HG03139 (cell line): Measurements from ENCODE around the gene CLEC2D.
"Not testable (repeated sequence)": the region's sequence is repeated elsewhere in the genome, so short reads cannot be mapped to it uniquely, and the experiment has no call there.

Experiments used
- ATAC-seq: cut with Tn5 transposase; IDR thresholded peaks from one replicate; pipeline ENCODE4 v1.9.1; 2021; ENCODE audit not compliant: unreplicated experiment

CLEC2D gene

DNA sequence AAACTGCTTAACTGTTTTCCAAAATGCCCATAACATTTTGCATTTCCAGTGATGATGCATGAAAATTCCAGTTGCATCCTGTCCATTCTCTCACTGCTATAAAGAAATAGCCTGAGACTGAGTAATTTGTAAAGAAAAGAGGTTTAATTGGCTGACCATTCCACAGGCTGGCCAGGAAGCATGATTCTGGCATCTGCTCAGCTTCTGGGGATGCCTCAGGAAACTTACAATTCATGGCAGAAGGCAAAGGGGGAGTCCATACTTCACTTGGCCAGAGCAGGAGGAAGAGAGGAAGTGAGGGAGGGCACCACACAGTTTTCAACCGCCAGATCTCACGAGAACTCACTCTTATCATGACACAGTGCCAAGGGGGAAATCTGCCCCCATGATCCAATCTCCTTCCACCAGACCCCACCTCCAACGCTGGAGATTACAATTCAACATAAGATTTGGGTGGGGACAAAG lies 18.2 kb upstream of the CLEC2D start:
- no peak for ATAC-seq

GRCh38 chr12:9660046-9660445 lies 9.5 kb upstream of the CLEC2D start:
- no peak for ATAC-seq

GRCh38 chr12:9661720-9662119 lies 7.8 kb upstream of the CLEC2D start:
- no peak for ATAC-seq

DNA sequence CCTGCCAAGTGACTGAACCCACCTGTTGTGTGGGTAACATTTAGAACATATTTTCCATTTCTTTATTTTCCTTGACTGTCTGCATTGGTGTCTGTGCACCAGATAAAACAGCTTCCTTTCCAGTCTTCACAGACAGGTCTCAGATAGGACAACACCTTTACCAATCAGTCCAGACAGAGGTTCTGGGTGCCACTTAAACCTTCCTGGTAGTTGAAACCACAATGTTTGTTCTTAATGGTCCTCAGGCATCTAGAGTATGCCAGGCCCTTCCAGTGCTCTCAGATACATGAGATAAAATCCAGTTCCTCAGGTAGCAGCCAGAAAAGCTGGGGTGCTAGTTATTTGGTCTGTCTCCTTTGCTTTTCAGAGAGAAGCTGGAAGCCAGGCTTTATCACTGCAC lies 7.0 kb upstream of the CLEC2D start:
- no peak for ATAC-seq

DNA sequence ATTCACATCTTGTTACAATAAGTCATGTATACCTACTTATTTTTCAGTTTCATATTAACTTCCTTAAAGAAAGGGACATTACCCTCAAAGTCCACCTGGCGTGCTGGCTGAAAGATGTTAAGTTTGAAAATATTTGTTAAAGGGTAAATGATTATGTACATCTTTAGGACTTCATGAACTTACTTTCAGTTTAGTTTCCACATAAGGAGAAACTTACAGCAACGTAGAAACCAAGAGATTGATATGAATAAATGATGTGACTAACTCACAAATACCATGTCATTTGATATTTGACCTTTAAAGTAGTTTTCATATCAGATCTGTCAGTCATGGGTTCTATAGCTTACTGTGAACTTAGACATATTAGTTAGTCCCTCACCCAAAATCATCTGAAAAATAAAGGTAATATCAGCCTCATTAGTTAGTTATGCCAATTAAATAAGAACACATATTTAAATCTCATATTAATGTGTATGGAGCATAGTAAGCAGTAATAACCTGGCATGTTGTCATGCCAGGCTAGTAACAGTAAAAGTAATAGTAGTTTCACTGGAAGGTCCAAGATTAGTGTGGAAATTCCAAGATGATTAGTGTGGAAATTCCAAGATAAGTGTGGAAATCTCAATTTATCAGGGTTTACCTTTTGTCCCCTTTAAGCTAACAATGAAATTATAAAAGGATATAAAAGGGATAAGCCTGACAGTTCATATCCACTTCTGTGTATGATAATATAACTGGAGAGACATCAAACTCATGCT lies 1.9 kb upstream of the CLEC2D start:
- peak; percentile 49 for ATAC-seq

- no peak for ATAC-seq
Measured at GRCh38 chr12:9668161-9669018, 1.1 kb upstream of the CLEC2D start.

GRCh38 chr12:9669019-9669326 lies 540 bp upstream of the CLEC2D start:
- ATAC-seq = no peak

- ATAC-seq = not testable (repeated sequence)
Measured at GRCh38 chr12:9672340-9672739, 2.8 kb downstream of the CLEC2D start.

GRCh38 chr12:9673404-9674225 lies 4.1 kb downstream of the CLEC2D start:
- ATAC-seq = peak; percentile 30

DNA sequence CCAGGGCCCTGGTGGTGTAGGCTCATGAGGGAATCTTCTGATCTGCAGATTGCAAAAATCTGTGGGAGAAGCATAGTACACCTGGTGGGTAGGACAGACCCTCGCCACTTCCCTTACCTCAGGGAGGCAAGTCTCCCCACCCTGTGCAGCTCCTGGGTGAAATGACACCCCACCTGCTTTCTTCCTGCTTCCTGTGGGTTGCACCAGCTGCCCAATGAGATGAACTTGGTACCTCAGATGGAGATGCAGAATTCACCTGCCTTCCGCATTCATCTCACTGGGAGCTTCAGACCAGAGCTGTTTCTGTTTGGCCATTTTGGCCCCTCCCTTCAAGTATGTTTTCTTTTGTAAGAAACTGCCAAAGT lies 4.7 kb downstream of the CLEC2D start:
- ATAC-seq = peak; percentile 17

DNA sequence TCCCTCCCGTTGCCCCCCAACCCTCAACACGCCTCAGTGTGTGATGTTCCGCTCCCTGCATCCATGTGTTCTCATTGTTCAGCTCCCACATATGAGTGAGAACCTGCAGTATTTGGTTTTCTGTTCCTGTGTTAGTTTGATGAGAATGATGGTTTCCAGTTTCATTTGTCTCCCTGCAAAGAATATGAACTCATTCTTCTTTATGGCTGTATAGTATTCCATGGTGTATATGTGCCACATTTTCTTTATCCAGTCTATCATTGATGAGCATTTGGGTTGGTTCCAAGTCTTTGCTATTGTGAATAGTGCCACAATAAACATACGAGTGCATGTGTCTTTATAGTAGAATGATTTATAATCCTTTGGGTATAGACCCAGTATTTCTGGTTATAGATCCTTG lies 13.0 kb downstream of the CLEC2D start:
- not testable (repeated sequence) for ATAC-seq

DNA sequence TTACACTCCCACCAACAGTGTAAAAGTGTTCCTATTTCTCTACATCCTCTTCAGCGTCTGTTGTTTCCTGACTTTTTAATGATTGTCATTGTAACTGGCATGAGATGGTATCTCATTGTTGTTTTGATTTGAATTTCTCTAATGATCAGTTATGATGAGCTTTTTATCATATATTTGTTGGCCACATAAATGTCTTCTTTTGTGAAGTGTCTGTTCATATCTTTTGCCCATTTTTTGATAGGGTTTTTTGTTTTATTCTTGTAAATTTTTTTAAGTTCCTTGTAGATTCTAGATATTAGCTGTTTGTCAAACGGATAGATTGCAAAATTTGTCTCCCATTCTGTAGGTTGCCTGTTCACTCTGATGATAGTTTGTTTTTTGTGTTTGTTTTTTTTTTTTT lies 13.4 kb downstream of the CLEC2D start:
- not testable (repeated sequence) for ATAC-seq

DNA sequence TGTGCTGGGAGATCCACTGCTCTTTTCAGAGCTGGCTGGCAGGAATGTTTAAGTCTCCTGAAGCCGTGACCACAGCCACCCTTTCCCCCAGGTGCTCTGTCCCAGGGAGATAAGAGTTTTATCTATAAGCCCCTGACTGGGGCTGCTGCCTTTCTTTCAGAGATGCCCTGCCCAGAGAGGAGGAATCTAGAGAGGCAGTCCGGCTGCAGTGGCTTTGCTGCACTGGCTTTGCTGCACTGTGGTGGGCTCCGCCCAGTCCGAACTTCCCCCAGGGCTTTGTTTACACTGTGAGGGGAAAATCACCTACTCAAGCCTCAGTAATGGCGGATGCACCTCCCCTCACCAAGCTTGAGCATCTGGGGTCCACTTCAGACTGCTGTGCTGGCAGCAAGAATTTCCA lies 15.9 kb downstream of the CLEC2D start:
- not testable (repeated sequence) for ATAC-seq

DNA sequence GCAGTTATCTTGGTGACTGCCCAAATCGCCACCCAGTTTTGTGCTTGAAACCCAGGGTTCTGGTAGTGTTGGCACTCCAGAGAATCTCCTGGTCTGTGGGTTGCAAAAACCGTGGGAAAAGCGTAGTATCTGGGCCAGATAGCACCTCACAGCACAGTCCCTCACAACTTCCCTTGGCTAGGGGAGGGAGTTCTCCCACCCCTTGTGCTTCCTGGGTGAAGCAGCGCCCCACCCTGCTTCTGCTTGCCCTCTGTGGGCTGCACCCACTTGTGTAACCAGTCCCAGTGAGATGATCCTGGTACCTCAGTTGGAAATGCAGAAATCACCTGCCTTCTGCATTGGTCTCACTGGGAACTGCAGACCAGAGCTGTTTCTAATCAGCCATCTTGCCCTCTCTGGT lies 16.4 kb downstream of the CLEC2D start:
- ATAC-seq = no peak

- no peak for ATAC-seq
Measured at GRCh38 chr12:9687228-9687627, 17.7 kb downstream of the CLEC2D start.

- ATAC-seq = no peak
Measured at GRCh38 chr12:9692909-9693308, 23.4 kb downstream of the CLEC2D start.

- no peak for ATAC-seq
Measured at GRCh38 chr12:9694241-9694640, 24.7 kb downstream of the CLEC2D start.

- not testable (repeated sequence) for ATAC-seq
Measured at GRCh38 chr12:9695150-9695549, 25.6 kb downstream of the CLEC2D start.

- ATAC-seq = not testable (repeated sequence)
Measured at GRCh38 chr12:9695661-9696060, 26.1 kb downstream of the CLEC2D start.

GRCh38 chr12:9697619-9698018 lies 28.1 kb downstream of the CLEC2D start:
- no peak for ATAC-seq

DNA sequence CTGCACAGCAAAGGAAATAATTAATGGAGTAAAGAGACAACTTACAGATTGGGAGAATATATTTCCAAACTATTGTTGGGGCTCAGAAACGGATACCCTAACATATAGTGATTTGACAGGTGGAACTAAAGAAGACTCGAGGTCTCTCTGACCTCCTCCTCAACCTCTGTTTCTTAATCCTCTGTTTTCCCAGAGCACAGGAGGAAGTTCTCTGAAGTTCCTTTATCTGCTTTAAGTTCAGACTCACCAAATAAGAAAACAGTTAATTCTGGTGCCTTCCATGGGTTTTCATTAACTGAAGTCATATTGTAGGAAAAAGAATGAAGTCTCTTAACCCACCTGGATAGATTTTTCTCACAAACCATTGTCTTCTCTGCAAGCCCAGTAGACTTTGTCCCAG lies 29.2 kb downstream of the CLEC2D start:
- ATAC-seq = no peak
